Measurements from ENCODE around the gene CRYBB1.

GRCh38 chr22:26632422-26633155 lies 14.8 kb upstream of the CRYBB1 start:
- TF ChIP-seq POLR2A (IDR thresholded peaks at IDR 0.05): no peak
- TF ChIP-seq, protein P1, sequence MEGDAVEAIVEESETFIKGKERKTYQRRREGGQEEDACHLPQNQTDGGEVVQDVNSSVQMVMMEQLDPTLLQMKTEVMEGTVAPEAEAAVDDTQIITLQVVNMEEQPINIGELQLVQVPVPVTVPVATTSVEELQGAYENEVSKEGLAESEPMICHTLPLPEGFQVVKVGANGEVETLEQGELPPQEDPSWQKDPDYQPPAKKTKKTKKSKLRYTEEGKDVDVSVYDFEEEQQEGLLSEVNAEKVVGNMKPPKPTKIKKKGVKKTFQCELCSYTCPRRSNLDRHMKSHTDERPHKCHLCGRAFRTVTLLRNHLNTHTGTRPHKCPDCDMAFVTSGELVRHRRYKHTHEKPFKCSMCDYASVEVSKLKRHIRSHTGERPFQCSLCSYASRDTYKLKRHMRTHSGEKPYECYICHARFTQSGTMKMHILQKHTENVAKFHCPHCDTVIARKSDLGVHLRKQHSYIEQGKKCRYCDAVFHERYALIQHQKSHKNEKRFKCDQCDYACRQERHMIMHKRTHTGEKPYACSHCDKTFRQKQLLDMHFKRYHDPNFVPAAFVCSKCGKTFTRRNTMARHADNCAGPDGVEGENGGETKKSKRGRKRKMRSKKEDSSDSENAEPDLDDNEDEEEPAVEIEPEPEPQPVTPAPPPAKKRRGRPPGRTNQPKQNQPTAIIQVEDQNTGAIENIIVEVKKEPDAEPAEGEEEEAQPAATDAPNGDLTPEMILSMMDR (IDR thresholded peaks at IDR 0.05): no peak
